ENCODE results near the gene RBM17. TPM values are rescaled to one million over a fixed set of nuclear protein-coding genes. Genes with fewer than 3 reads are reported as not detected.
A peak's percentile ranks its signal among the peaks of the same experiment; 100 is the strongest.

RBM17 gene
- total RNA-seq, 3 donors from 2014 or later (not counting 1 experiment from before 2014, with no cell fraction given): 120 to 147 (median 147) TPM

- Histone ChIP-seq H3K4me1 (ENCODE audit: control insufficient read depth, insufficient read depth, low read length) (peaks cover 27% of the 10 kb centered on the region), H3K36me3 (ENCODE audit: control insufficient read depth, insufficient read depth, low read length) (no peaks in the 10 kb centered on the region), H3K9me3 (ENCODE audit: control insufficient read depth, insufficient read depth, low read length) (no peaks in the 10 kb centered on the region), H3K27me3 (ENCODE audit: control insufficient read depth, insufficient read depth, low read length) (no peaks in the 10 kb centered on the region), H3K27ac (ENCODE audit: low read length) (no peak overlapping the region), H3K4me3 (ENCODE audit: low read length) (no peak overlapping the region)
- Mint-ChIP-seq H3K36me3 (no peaks in the 10 kb centered on the region), H3K9me3 (no peaks in the 10 kb centered on the region), H3K4me3 (no peak overlapping the region), H3K27ac (no peak overlapping the region), H3K4me1 (peaks cover 24 to 35% of the 10 kb centered on the region in 2 donors), H3K27me3 (ENCODE audit: low read depth in 2 of 2) (peaks cover 0 to 6% of the 10 kb centered on the region in 2 donors)
- no peak for DNase-seq
- TF ChIP-seq, protein P1, sequence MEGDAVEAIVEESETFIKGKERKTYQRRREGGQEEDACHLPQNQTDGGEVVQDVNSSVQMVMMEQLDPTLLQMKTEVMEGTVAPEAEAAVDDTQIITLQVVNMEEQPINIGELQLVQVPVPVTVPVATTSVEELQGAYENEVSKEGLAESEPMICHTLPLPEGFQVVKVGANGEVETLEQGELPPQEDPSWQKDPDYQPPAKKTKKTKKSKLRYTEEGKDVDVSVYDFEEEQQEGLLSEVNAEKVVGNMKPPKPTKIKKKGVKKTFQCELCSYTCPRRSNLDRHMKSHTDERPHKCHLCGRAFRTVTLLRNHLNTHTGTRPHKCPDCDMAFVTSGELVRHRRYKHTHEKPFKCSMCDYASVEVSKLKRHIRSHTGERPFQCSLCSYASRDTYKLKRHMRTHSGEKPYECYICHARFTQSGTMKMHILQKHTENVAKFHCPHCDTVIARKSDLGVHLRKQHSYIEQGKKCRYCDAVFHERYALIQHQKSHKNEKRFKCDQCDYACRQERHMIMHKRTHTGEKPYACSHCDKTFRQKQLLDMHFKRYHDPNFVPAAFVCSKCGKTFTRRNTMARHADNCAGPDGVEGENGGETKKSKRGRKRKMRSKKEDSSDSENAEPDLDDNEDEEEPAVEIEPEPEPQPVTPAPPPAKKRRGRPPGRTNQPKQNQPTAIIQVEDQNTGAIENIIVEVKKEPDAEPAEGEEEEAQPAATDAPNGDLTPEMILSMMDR (IDR thresholded peaks at IDR 0.05): no peak
- ATAC-seq: no peak
- 66% methylated on average over 3 of the region's 3 CpGs for whole genome bisulfite sequencing (ENCODE audit: insufficient coverage)
- intact Hi-C loops (cut with micrococcal nuclease): no loop called here
These were observed 30.0 kb upstream of the RBM17 start for GRCh38 chr10:6058682-6059475.

DNA sequence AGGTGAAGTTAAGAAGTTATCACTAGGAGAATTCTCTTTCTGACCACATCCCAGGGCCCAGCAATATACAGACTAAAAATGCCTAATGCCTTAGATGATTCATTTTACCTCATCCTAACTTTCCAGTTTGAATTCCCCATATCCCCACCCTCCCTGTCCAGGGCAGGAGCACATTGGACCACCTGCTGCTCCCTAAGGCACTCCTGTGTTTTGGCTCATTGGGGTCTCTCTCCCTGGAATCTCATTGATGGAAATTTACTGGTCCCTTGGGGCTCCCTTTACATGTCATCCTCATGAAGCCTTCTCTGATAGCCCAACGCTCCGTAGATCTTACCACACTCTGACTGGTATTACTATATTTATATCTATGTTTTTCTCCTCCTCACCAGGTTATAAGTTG is 29.3 kb upstream of the RBM17 start:
- ATAC-seq: no peak
- H3K27ac ChIP-seq (ENCODE audit: low read length): no peak overlapping the region
- intact Hi-C loops (cut with micrococcal nuclease): no loop called here
- H3K36me3 Mint-ChIP-seq: no peaks in the 10 kb centered on the region
- H3K27ac Mint-ChIP-seq: no peak overlapping the region
- no peak for DNase-seq
- H3K4me1 Mint-ChIP-seq: peaks cover 18 to 28% of the 10 kb centered on the region in 2 donors
- WGBS (ENCODE audit: insufficient coverage): no CpG with 5 or more reads among the region's 2 CpGs
- H3K27me3 Mint-ChIP-seq (ENCODE audit: low read depth in 2 of 2): peaks cover 0 to 6% of the 10 kb centered on the region in 2 donors
- TF ChIP-seq, protein P1 (IDR thresholded peaks at IDR 0.05): no peak
- H3K4me1 ChIP-seq (ENCODE audit: control insufficient read depth, insufficient read depth, low read length): peaks cover 22% of the 10 kb centered on the region
- no peaks in the 10 kb centered on the region for H3K9me3 Mint-ChIP-seq
- no peaks in the 10 kb centered on the region for H3K36me3 ChIP-seq (ENCODE audit: control insufficient read depth, insufficient read depth, low read length)
- H3K4me3 Mint-ChIP-seq: no peak overlapping the region
- no peaks in the 10 kb centered on the region for H3K9me3 ChIP-seq (ENCODE audit: control insufficient read depth, insufficient read depth, low read length)
- H3K4me3 ChIP-seq (ENCODE audit: low read length): no peak overlapping the region
- no peaks in the 10 kb centered on the region for H3K27me3 ChIP-seq (ENCODE audit: control insufficient read depth, insufficient read depth, low read length)

DNA sequence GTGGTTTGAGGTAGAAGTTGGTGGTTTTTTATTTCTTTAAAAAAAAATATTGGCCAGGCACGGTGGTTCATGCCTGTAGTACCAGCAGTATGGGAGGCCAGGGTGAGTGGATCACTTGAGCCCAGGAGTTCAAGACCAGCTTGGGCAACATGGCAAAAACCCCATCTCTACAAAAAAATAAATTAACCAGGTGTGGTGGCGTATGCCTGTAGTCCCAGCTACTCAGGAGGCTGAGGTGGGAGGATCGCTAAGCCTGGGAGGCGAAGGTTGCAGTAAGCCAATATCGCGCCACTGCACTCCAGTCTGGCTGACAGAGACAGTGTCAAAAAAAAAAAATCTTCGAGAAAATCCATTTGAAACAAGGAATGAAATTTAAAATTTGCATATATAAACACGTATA is 27.8 kb upstream of the RBM17 start:
- Mint-ChIP-seq H3K27ac (no peak overlapping the region), H3K4me1 (peaks cover 25 to 38% of the 10 kb centered on the region in 2 donors), H3K9me3 (no peaks in the 10 kb centered on the region), H3K36me3 (no peaks in the 10 kb centered on the region), H3K27me3 (ENCODE audit: low read depth in 2 of 2) (peaks cover 0 to 6% of the 10 kb centered on the region in 2 donors), H3K4me3 (peak overlapping the region; percentile 17)
- Histone ChIP-seq H3K27me3 (ENCODE audit: control insufficient read depth, insufficient read depth, low read length) (no peaks in the 10 kb centered on the region), H3K27ac (ENCODE audit: low read length) (no peak overlapping the region), H3K4me1 (ENCODE audit: control insufficient read depth, insufficient read depth, low read length) (peaks cover 31% of the 10 kb centered on the region), H3K36me3 (ENCODE audit: control insufficient read depth, insufficient read depth, low read length) (no peaks in the 10 kb centered on the region), H3K4me3 (ENCODE audit: low read length) (no peak overlapping the region), H3K9me3 (ENCODE audit: control insufficient read depth, insufficient read depth, low read length) (no peaks in the 10 kb centered on the region)
- no peak for DNase-seq
- intact Hi-C loops (cut with micrococcal nuclease): no loop called here
- 76% methylated on average over 6 of the region's 8 CpGs for WGBS (ENCODE audit: insufficient coverage)
- TF ChIP-seq, protein P1 (IDR thresholded peaks at IDR 0.05): no peak
- no peak for ATAC-seq

Data from natural killer cell (primary cell).